HEK293 (cell line): ENCODE measurements around the gene MED29.
A peak's percentile ranks its signal among the peaks of the same experiment; 100 is the strongest.

Experiments used
- ATF2 ChIP-seq: fragments of 450-650 bp; formaldehyde crosslinking; IDR thresholded peaks from 2 replicates; pipeline ENCODE4 v1.5.1; 2016; ENCODE audit warnings: missing biosample characterization, missing genetic modification characterization, low read depth
- KLF8 ChIP-seq: fragments of 450-650 bp; formaldehyde crosslinking; IDR thresholded peaks from 2 replicates; pipeline ENCODE4 v1.5.1; 2016; ENCODE audit warnings: missing biosample characterization, missing genetic modification characterization
- MZF1 ChIP-seq: fragments of 450-650 bp; formaldehyde crosslinking; IDR thresholded peaks from 2 replicates; pipeline ENCODE4 v1.5.1; 2017; ENCODE audit warnings: missing biosample characterization, missing genetic modification characterization, borderline replicate concordance
- PRDM1 ChIP-seq: fragments of 450-650 bp; formaldehyde crosslinking; IDR thresholded peaks from 2 replicates; pipeline ENCODE4; 2016; ENCODE audit warnings: missing biosample characterization, missing genetic modification characterization
- PRDM10 ChIP-seq: fragments of 450-650 bp; formaldehyde crosslinking; IDR thresholded peaks from 2 replicates; pipeline ENCODE4 v1.5.1; 2016; ENCODE audit warnings: missing biosample characterization, missing genetic modification characterization
- ZBTB7A ChIP-seq: fragments of 450-650 bp; formaldehyde crosslinking; IDR thresholded peaks from 2 replicates; pipeline ENCODE4 v1.5.1; 2016; ENCODE audit warnings: low read depth, missing biosample characterization, missing genetic modification characterization
- ZEB2 ChIP-seq: fragments of 450-650 bp; formaldehyde crosslinking; IDR thresholded peaks from 2 replicates; pipeline ENCODE4 v1.5.1; 2016; ENCODE audit warnings: missing biosample characterization, missing genetic modification characterization
- ZFP41 ChIP-seq: fragments of 450-650 bp; formaldehyde crosslinking; IDR thresholded peaks from 2 replicates; pipeline ENCODE4 v1.5.1; 2016; ENCODE audit warnings: missing biosample characterization, missing genetic modification characterization, borderline replicate concordance
- ZIC2 ChIP-seq: fragments of 450-650 bp; formaldehyde crosslinking; IDR thresholded peaks from 2 replicates; pipeline ENCODE4 v1.5.1; 2016; ENCODE audit warnings: missing biosample characterization, missing genetic modification characterization
- ZNF133 ChIP-seq: fragments of 450-650 bp; formaldehyde crosslinking; IDR thresholded peaks from 2 replicates; pipeline ENCODE4 v1.5.1; 2016; ENCODE audit warnings: missing biosample characterization, missing genetic modification characterization
- ZNF175 ChIP-seq: fragments of 450-650 bp; formaldehyde crosslinking; IDR thresholded peaks from 2 replicates; pipeline ENCODE4 v1.5.1; 2016; ENCODE audit warnings: missing biosample characterization, missing genetic modification characterization
- ZNF223 ChIP-seq: fragments of 450-650 bp; formaldehyde crosslinking; IDR thresholded peaks from 2 replicates; pipeline ENCODE4 v1.5.1; 2016; ENCODE audit warnings: missing biosample characterization, missing genetic modification characterization
- ZNF239 ChIP-seq: fragments of 450-650 bp; formaldehyde crosslinking; IDR thresholded peaks from 2 replicates; pipeline ENCODE4 v1.5.1; 2016; ENCODE audit warnings: missing biosample characterization, missing genetic modification characterization
- ZNF391 ChIP-seq: fragments of 450-650 bp; formaldehyde crosslinking; IDR thresholded peaks from 2 replicates; pipeline ENCODE4 v1.5.1; 2016; ENCODE audit warnings: low read depth, missing biosample characterization, missing genetic modification characterization, borderline replicate concordance
- ZNF423 ChIP-seq: fragments of 450-650 bp; formaldehyde crosslinking; IDR thresholded peaks from 2 replicates; pipeline ENCODE4 v1.5.1; 2016; ENCODE audit warnings: missing biosample characterization, missing genetic modification characterization
- ZNF433 ChIP-seq: fragments of 450-650 bp; formaldehyde crosslinking; IDR thresholded peaks from 2 replicates; pipeline ENCODE4 v1.5.1; 2016; ENCODE audit warnings: missing biosample characterization, missing genetic modification characterization, low read depth
- ZNF561 ChIP-seq: fragments of 450-650 bp; IDR thresholded peaks from 2 replicates; pipeline ENCODE4 v1.5.1; 2018; ENCODE audit warnings: missing biosample characterization, missing genetic modification characterization, borderline replicate concordance
- ZNF660 ChIP-seq: fragments of 450-650 bp; IDR thresholded peaks from 2 replicates; pipeline ENCODE4 v1.5.1; 2018; ENCODE audit warnings: missing biosample characterization, mild to moderate bottlenecking, missing genetic modification characterization
- ZNF768 ChIP-seq: fragments of 450-650 bp; formaldehyde crosslinking; IDR thresholded peaks from 2 replicates; pipeline ENCODE4 v1.5.1; 2018; ENCODE audit warnings: missing biosample characterization, mild to moderate bottlenecking, missing genetic modification characterization
- ZNF792 ChIP-seq: fragments of 450-650 bp; formaldehyde crosslinking; IDR thresholded peaks from 2 replicates; pipeline ENCODE4 v1.5.1; 2016; ENCODE audit warnings: missing biosample characterization, missing genetic modification characterization
- ZSCAN18 ChIP-seq: fragments of 450-650 bp; formaldehyde crosslinking; IDR thresholded peaks from 2 replicates; pipeline ENCODE4 v1.5.1; 2016; ENCODE audit warnings: missing biosample characterization, missing genetic modification characterization
- TF ChIP-seq, protein P1 (sequence below): fragments of 450-650 bp; formaldehyde crosslinking; conservative IDR thresholded peaks from 2 replicates; pipeline ENCODE4 v1.5.1; 2016; ENCODE audit warnings: low read depth, missing biosample characterization, missing genetic modification characterization
- TF ChIP-seq, protein P2 (sequence below): fragments of 450-650 bp; formaldehyde crosslinking; IDR thresholded peaks from 2 replicates; pipeline ENCODE4 v1.5.1; 2016; ENCODE audit warnings: missing biosample characterization, missing genetic modification characterization
- TF ChIP-seq, protein P3 (sequence below): fragments of 450-650 bp; formaldehyde crosslinking; IDR thresholded peaks from 2 replicates; pipeline ENCODE4 v1.5.1; 2016; ENCODE audit warnings: missing biosample characterization, missing genetic modification characterization

MED29 gene

GRCh38 chr19:39390751-39391437, at the start of gene MED29, which contains the start of gene PAF1 (continued):
- TF ChIP-seq PRDM1, result peak; percentile 58; the same call in 1 of the 2 replicates
- TF ChIP-seq ZNF423, result no peak
- TF ChIP-seq, protein P1, sequence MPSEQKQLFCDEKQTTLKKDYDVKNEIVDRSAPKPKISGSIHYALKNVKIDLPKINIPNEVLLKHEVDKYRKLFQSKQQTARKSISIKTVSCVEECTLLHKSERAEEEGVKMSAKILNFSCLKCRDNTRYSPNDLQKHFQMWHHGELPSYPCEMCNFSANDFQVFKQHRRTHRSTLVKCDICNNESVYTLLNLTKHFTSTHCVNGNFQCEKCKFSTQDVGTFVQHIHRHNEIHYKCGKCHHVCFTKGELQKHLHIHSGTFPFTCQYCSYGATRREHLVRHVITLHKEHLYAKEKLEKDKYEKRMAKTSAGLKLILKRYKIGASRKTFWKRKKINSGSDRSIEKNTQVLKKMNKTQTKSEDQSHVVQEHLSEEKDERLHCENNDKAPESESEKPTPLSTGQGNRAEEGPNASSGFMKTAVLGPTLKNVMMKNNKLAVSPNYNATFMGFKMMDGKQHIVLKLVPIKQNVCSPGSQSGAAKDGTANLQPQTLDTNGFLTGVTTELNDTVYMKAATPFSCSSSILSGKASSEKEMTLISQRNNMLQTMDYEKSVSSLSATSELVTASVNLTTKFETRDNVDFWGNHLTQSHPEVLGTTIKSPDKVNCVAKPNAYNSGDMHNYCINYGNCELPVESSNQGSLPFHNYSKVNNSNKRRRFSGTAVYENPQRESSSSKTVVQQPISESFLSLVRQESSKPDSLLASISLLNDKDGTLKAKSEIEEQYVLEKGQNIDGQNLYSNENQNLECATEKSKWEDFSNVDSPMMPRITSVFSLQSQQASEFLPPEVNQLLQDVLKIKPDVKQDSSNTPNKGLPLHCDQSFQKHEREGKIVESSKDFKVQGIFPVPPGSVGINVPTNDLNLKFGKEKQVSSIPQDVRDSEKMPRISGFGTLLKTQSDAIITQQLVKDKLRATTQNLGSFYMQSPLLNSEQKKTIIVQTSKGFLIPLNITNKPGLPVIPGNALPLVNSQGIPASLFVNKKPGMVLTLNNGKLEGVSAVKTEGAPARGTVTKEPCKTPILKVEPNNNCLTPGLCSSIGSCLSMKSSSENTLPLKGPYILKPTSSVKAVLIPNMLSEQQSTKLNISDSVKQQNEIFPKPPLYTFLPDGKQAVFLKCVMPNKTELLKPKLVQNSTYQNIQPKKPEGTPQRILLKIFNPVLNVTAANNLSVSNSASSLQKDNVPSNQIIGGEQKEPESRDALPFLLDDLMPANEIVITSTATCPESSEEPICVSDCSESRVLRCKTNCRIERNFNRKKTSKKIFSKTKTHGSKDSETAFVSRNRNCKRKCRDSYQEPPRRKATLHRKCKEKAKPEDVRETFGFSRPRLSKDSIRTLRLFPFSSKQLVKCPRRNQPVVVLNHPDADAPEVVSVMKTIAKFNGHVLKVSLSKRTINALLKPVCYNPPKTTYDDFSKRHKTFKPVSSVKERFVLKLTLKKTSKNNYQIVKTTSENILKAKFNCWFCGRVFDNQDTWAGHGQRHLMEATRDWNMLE (tag by site-specific recombination), result peak; percentile 34; the same call in 1 of the 2 replicates
- peak; percentile 96; the same call in 1 of the 2 replicates for TF ChIP-seq ZNF792 (tag by site-specific recombination)
- TF ChIP-seq ZNF133 (tag by site-specific recombination), result no peak
- TF ChIP-seq ZNF391 (tag by site-specific recombination), result peak; percentile 97
- peak; percentile 14; the same call in 1 of the 2 replicates for TF ChIP-seq ZNF223
- peak; percentile 100 for TF ChIP-seq ZNF561 (tag by site-specific recombination)
- peak; percentile 99 for TF ChIP-seq ZEB2
- TF ChIP-seq, protein P2, sequence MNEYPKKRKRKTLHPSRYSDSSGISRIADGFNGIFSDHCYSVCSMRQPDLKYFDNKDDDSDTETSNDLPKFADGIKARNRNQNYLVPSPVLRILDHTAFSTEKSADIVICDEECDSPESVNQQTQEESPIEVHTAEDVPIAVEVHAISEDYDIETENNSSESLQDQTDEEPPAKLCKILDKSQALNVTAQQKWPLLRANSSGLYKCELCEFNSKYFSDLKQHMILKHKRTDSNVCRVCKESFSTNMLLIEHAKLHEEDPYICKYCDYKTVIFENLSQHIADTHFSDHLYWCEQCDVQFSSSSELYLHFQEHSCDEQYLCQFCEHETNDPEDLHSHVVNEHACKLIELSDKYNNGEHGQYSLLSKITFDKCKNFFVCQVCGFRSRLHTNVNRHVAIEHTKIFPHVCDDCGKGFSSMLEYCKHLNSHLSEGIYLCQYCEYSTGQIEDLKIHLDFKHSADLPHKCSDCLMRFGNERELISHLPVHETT, result peak; percentile 83
- TF ChIP-seq ZNF660, result peak; percentile 97
- TF ChIP-seq ZNF239 (tag by site-specific recombination), result peak; percentile 91
- TF ChIP-seq ZNF768 (tag by site-specific recombination), result no peak; the same call in 1 of the 2 replicates
- TF ChIP-seq, protein P3, sequence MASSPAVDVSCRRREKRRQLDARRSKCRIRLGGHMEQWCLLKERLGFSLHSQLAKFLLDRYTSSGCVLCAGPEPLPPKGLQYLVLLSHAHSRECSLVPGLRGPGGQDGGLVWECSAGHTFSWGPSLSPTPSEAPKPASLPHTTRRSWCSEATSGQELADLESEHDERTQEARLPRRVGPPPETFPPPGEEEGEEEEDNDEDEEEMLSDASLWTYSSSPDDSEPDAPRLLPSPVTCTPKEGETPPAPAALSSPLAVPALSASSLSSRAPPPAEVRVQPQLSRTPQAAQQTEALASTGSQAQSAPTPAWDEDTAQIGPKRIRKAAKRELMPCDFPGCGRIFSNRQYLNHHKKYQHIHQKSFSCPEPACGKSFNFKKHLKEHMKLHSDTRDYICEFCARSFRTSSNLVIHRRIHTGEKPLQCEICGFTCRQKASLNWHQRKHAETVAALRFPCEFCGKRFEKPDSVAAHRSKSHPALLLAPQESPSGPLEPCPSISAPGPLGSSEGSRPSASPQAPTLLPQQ (tag by site-specific recombination), result peak; percentile 93
- TF ChIP-seq ZSCAN18 (tag by site-specific recombination), result peak; percentile 93
- peak; percentile 100 for TF ChIP-seq ZBTB7A (tag by site-specific recombination)
- peak; percentile 96 for TF ChIP-seq KLF8
- no peak for TF ChIP-seq ZFP41 (tag by site-specific recombination)
- TF ChIP-seq PRDM10, result peak; percentile 96
- TF ChIP-seq ZIC2, result peak; percentile 95
- TF ChIP-seq ZNF175 (tag by site-specific recombination), result no peak
- TF ChIP-seq ATF2, result peak; percentile 99
- TF ChIP-seq ZNF433 (tag by site-specific recombination), result no peak
- peak; percentile 91 for TF ChIP-seq MZF1
